Psoas muscle (tissue), 8 donors: ENCODE measurements around the gene SYNE2. TPM values are rescaled to one million over a fixed set of nuclear protein-coding genes. Genes with fewer than 3 reads are reported as not detected.

Experiments
- ATAC-seq, 4 donors: fragments of 200-7000 bp; cut with Tn5 transposase; one replicate each; pipeline ENCODE4 v1.9.1; 2020; ENCODE audit warnings: moderate library complexity in 3 of 4, mild to moderate bottlenecking in 2 of 4
- DNase-seq, 2 donors: peaks; one replicate each; pipeline ENCODE4 v3.0.0-alpha.2; 2020
- H3K27ac ChIP-seq: fragments of 200-600 bp; one replicate; pipeline ENCODE4 v1.8.0; 2022
- H3K27me3 ChIP-seq, 3 donors: fragments of 200-600 bp in 1 of 3; one replicate each; pipeline versions ENCODE4 v1.6.1 to v1.8.0; 2013 to 2022; ENCODE audit warnings: low read length in 2 of 3, mild to moderate bottlenecking in 2 of 3, moderate library complexity in 1 of 3; ENCODE audit not compliant: insufficient read depth in 3 of 3
- H3K36me3 ChIP-seq, 2 donors: fragments of 200-600 bp in 1 of 2; one replicate each; pipeline versions ENCODE4 v1.6.1 to v1.8.0; 2013 to 2022; ENCODE audit warnings: low read depth in 1 of 2, mild to moderate bottlenecking in 1 of 2, moderate library complexity in 1 of 2; ENCODE audit not compliant: insufficient read depth in 1 of 2
- H3K4me1 ChIP-seq: fragments of 200-600 bp; one replicate; pipeline ENCODE4 v1.8.0; 2022
- H3K4me3 ChIP-seq: fragments of 200-600 bp; one replicate; pipeline ENCODE4 v1.8.0; 2022; ENCODE audit warnings: mild to moderate bottlenecking
- H3K9me3 ChIP-seq: fragments of 200-600 bp; one replicate; pipeline ENCODE4 v1.8.0; 2022
- WGBS, 3 donors: extraction: QIAGEN DNeasy Blood & Tissue Kit; methylation state at CpG; one replicate each; pipeline versions ENCODE4 v1.1.6 to v1.1.7; 2013; 5-methylcytosine and 5-hydroxymethylcytosine counted together
- intact Hi-C, 2 donors: fragments of 100-400 bp; cut with DNase I; formaldehyde crosslinking; loops; one replicate each; pipeline versions ENCODE4 v1.11.0 to v1.14.2; 2022
- polyA plus RNA-seq, 3 donors: library from polyadenylated mRNA; stranded (reverse); fragments of 200-250 nt; gene quantifications; one replicate each; pipeline ENCODE4 v1.2.3, GENCODE V29; 2013
- total RNA-seq, 4 donors: library from RNA; stranded (reverse); fragmentation: NEBNext Ultra II Directional in 2 of 4; extraction: Animal tissue kit (Norgen Biotek cat#: 25700) in 2 of 4; gene quantifications; one replicate each; pipeline versions ENCODE4 v1.2.1 to v1.2.4, GENCODE V29; 2021 to 2023
- TF ChIP-seq, protein P1 (sequence below): fragments of 200-600 bp; IDR thresholded peaks from one replicate; pipeline ENCODE4 v1.8.0; 2022; ENCODE audit warnings: antibody characterized with exemption
- donor health status: healthy with polysubstance abuse.
- donor health status: DM: no; HTN: no; CAD: no; lungs with moderate emphysema.
- donor health status: Bipolar disorder and iron deficiency.
- donor health status: healthy.
- donor health status: DM: yes; HTN: yes; CAD: no.
- donor health status: DM: no; HTN: no; CAD: no.
- donor health status: DM: no; HTN: no; CAD: no.
- donor health status: DM: yes; HTN: yes; CAD: no.

Gene SYNE2
- total and polyA plus RNA-seq, 7 donors, result 23.0 to 239 (median 150) TPM

DNA sequence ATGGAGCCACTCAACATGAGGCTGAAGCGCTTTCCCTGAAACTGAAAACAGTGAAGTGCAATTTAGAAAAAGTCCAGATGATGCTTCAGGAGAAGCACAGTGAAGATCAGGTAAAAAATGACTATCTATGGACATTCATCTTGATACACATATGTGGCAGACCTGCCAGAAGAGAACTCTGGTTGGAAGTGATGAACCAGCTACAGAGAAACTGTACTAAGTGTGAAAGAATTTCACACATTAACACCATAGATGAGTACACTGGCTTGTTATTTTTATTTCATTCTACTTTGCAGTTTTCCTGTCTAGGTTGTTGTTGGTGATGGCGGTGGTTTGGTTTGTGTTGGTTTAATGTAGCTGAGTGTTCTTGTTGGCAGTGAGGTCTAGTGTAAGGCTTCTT, 266.7 kb downstream of the SYNE2 start:
- DNase-seq (no peak), ATAC-seq (peak in 2 of 4 donors; percentile 61 to 63)
- Histone ChIP-seq H3K4me1 (peaks cover 44% of the 10 kb centered on the region), H3K27ac (peak overlapping the region; percentile 95), H3K27me3 (no peaks in the 10 kb centered on the region), H3K4me3 (no peak overlapping the region), H3K36me3 (peaks cover 10 to 72% of the 10 kb centered on the region in 2 donors), H3K9me3 (no peaks in the 10 kb centered on the region)
- WGBS, 3 donors, result 72 to 84% (median 80%) methylated on average over 2 of the region's 2 CpGs
- intact Hi-C loops, result loop anchor here (5.0 kb wide), 2 partner anchors 37 to 98 kb away; no protein-coding TSS in a partner anchor
- TF ChIP-seq, protein P1, sequence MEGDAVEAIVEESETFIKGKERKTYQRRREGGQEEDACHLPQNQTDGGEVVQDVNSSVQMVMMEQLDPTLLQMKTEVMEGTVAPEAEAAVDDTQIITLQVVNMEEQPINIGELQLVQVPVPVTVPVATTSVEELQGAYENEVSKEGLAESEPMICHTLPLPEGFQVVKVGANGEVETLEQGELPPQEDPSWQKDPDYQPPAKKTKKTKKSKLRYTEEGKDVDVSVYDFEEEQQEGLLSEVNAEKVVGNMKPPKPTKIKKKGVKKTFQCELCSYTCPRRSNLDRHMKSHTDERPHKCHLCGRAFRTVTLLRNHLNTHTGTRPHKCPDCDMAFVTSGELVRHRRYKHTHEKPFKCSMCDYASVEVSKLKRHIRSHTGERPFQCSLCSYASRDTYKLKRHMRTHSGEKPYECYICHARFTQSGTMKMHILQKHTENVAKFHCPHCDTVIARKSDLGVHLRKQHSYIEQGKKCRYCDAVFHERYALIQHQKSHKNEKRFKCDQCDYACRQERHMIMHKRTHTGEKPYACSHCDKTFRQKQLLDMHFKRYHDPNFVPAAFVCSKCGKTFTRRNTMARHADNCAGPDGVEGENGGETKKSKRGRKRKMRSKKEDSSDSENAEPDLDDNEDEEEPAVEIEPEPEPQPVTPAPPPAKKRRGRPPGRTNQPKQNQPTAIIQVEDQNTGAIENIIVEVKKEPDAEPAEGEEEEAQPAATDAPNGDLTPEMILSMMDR, result no peak

DNA sequence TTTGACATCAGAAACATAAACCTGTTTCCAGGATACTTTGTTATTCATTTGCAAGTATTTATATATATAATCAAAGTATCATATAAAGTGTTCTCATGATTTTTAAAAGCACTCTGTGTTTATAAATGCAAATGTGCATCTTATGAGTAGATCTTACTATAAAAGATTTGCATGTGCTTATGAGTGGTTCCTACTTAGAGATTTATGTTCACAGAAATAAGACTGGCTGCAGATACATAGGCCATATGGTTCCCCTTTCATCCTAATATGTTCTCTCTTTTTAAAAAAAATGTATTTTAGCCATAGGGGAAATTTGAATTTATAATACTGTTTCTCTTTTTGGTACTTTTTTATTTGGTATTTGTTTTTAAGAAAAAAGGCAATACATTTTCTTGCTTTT, 267.2 kb downstream of the SYNE2 start:
- DNase-seq (no peak), ATAC-seq (no peak)
- H3K27ac ChIP-seq, result peak overlapping the region; percentile 95
- H3K27me3 ChIP-seq, result no peaks in the 10 kb centered on the region
- intact Hi-C loops, result loop anchor here (5.0 to 10.0 kb wide), 3 partner anchors 38 to 325 kb away; no protein-coding TSS in a partner anchor
- H3K36me3 ChIP-seq, result peaks cover 10 to 77% of the 10 kb centered on the region in 2 donors
- H3K4me1 ChIP-seq, result peaks cover 39% of the 10 kb centered on the region
- no peaks in the 10 kb centered on the region for H3K9me3 ChIP-seq
- H3K4me3 ChIP-seq, result no peak overlapping the region
- TF ChIP-seq, protein P1, result no peak

DNA sequence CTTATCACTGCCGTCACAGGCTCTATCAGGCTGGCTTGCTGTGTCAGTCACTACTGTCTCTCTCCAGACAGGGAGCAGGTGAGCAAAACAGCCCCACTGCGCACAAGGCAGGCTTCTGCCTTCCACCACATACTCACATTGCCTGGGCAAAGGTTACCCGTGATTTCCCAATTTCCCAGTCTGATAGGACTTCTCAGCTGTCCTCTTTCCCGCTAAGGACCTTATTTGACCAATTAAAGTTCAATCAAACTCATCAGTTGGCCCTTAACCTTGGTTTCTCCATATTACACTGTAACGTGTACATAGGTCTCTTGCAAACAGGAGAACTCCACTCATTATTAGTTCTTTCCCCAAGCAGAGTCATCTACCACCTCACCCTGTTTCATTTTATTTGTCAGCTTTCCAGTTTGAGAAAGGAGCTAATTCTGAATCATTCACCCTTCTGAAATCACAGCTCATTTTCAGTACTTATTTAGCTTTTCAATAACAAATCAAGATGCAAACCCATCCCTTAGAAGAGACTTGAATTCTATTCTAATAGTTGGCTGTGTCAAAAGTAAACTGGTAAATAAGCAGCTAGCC, 270.5 kb downstream of the SYNE2 start:
- intact Hi-C loops, result loop anchor here in 1 of 2 donors (10.0 kb wide), 1 partner anchor 321 kb away; no protein-coding TSS in a partner anchor
- Histone ChIP-seq H3K9me3 (no peaks in the 10 kb centered on the region), H3K36me3 (peaks cover 10 to 97% of the 10 kb centered on the region in 2 donors), H3K27ac (no peak overlapping the region), H3K4me1 (peaks cover 18% of the 10 kb centered on the region), H3K27me3 (no peaks in the 10 kb centered on the region), H3K4me3 (no peak overlapping the region)
- TF ChIP-seq, protein P1, result no peak
- ATAC-seq (no peak), DNase-seq (no peak)
- WGBS, 3 donors, result 95 to 98% (median 96%) methylated on average over 5 of the region's 5 CpGs

DNA sequence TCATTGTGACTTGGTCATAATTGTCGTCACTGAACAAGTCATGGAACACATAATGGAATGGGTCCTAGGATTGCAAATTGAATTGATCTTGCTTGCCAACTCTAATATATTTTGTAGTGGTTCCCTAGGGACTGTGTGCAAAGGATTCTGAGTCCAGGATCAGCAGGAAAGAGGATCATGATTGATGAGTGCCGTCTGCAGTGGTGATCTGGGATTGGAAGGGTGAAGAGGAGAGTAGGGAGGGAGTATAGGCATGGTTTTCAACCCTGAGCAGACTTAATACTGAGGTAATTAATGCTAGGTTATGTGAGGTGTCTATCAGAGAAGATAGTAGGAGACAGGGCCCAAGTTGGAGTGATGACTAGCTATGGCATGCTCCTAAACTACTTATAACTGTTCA, 272.5 kb downstream of the SYNE2 start:
- TF ChIP-seq, protein P1, result no peak
- no peak overlapping the region for H3K4me3 ChIP-seq
- H3K27ac ChIP-seq, result no peak overlapping the region
- H3K27me3 ChIP-seq, result no peaks in the 10 kb centered on the region
- ATAC-seq (no peak), DNase-seq (no peak)
- WGBS, 3 donors, result 81 to 90% (median 84%) methylated on average over 2 of the region's 2 CpGs
- H3K36me3 ChIP-seq, result peaks cover 10 to 100% of the 10 kb centered on the region in 2 donors
- H3K9me3 ChIP-seq, result no peaks in the 10 kb centered on the region
- H3K4me1 ChIP-seq, result no peaks in the 10 kb centered on the region
- intact Hi-C loops, result loop anchor here in 1 of 2 donors (10.0 kb wide), 1 partner anchor 320 kb away; no protein-coding TSS in a partner anchor

DNA sequence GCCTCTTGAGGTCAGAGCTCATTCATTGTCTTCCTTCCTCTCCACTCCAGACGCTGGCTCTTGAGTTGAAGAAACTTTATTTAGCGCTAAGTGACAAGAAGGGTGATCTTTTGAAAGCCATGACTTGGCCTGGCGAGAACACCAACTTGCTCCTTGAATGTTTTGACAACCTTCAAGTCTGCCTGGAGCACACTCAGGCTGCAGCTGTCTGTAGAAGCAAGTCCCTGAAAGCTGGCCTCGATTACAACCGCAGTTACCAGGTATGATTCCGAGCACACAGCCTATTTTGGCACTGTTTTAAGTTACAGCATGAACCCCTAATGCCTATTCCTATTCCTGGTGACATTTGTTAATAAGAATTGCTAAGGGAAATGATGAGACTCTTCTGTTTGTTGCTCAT, 273.7 kb downstream of the SYNE2 start:
- TF ChIP-seq, protein P1, result no peak
- Histone ChIP-seq H3K27me3 (no peaks in the 10 kb centered on the region), H3K27ac (no peak overlapping the region), H3K36me3 (peaks cover 8 to 100% of the 10 kb centered on the region in 2 donors), H3K4me1 (no peaks in the 10 kb centered on the region), H3K4me3 (no peak overlapping the region), H3K9me3 (no peaks in the 10 kb centered on the region)
- ATAC-seq (peak in 3 of 4 donors; percentile 50 to 74 (median 67)), DNase-seq (no peak)
- intact Hi-C loops, result loop anchor here in 1 of 2 donors (10.0 kb wide), 1 partner anchor 318 kb away; no protein-coding TSS in a partner anchor
- 51 to 93% (median 75%) methylated on average over 6 of the region's 6 CpGs for WGBS, 3 donors
